Stimulated activated CD8-positive, alpha-beta memory T cell treated with anti-CD3 and anti-CD28 coated beads, Interleukin-4, amount 100 ng/mL, for 48 hours (primary cell): ENCODE measurements around the gene NAA40.

ENCODE experiments used
- DNase-seq: peaks from one replicate; pipeline ENCODE4 v3.0.0-alpha.2; 2020

Gene NAA40

GRCh38 chr11:63913866-63914830 lies 24.7 kb upstream of the NAA40 start:
- DNase-seq, result no peak

GRCh38 chr11:63914896-63915691 lies 23.7 kb upstream of the NAA40 start:
- DNase-seq, result no peak

GRCh38 chr11:63915961-63916836 lies 22.6 kb upstream of the NAA40 start:
- DNase-seq, result peak; percentile 70

- peak; percentile 76 for DNase-seq
Observed at GRCh38 chr11:63916837-63917691, 21.7 kb upstream of the NAA40 start, which contains the start of gene RCOR2. Gene RCOR2, minus strand, starts transcription at chr11:63917164. Its CDS starts 708 bp downstream, at chr11:63916456.

GRCh38 chr11:63917692-63918506 lies 20.9 kb upstream of the NAA40 start:
- DNase-seq, result peak; percentile 45

- no peak for DNase-seq
Observed at GRCh38 chr11:63918507-63919191, 20.2 kb upstream of the NAA40 start.

GRCh38 chr11:63919267-63920125 lies 19.3 kb upstream of the NAA40 start:
- no peak for DNase-seq

- peak; percentile 26 for DNase-seq
Observed at GRCh38 chr11:63920126-63920938, 18.5 kb upstream of the NAA40 start.

- peak; percentile 75 for DNase-seq
Observed at GRCh38 chr11:63920939-63921417, 17.8 kb upstream of the NAA40 start.

- no peak for DNase-seq
Observed at GRCh38 chr11:63922673-63923192, 16.1 kb upstream of the NAA40 start.

- DNase-seq, result no peak
Observed at GRCh38 chr11:63923319-63923718, 15.5 kb upstream of the NAA40 start.

- no peak for DNase-seq
Observed at GRCh38 chr11:63929616-63930015, 9.2 kb upstream of the NAA40 start.

GRCh38 chr11:63931045-63931444 lies 7.8 kb upstream of the NAA40 start:
- no peak for DNase-seq

- no peak for DNase-seq
Observed at GRCh38 chr11:63931876-63932275, 6.9 kb upstream of the NAA40 start.

- DNase-seq, result no peak
Observed at GRCh38 chr11:63933459-63933858, 5.3 kb upstream of the NAA40 start.

- peak; percentile 64 for DNase-seq
Observed at GRCh38 chr11:63937713-63938478, 906 bp upstream of the NAA40 start.

GRCh38 chr11:63939397-63939891 lies 642 bp downstream of the NAA40 start:
- DNase-seq, result no peak
